ENCODE measurements around the gene TEX14. TPM values are rescaled to one million over a fixed set of nuclear protein-coding genes. Genes with fewer than 3 reads are reported as not detected.

TEX14 gene
- total and polyA plus RNA-seq, 7 donors, result 0.05 to 3.5 (median 0.11) TPM; not detected in 1

- no peaks in the 10 kb centered on the region for H3K27me3 ChIP-seq (ENCODE audit: insufficient read depth in 3 of 3, low read length in 2 of 3)
- DNase-seq, result no peak
- H3K27ac ChIP-seq, result no peak overlapping the region
- no peak overlapping the region for H3K4me3 ChIP-seq
- no peaks in the 10 kb centered on the region for H3K4me1 ChIP-seq
- no peaks in the 10 kb centered on the region for H3K36me3 ChIP-seq (ENCODE audit: insufficient read depth in 1 of 2, low read depth in 1 of 2)
- TF ChIP-seq CTCF (IDR thresholded peaks at IDR 0.05), result no peak
- no peaks in the 10 kb centered on the region for H3K9me3 ChIP-seq
- intact Hi-C loops (cut with DNase I), result loop anchor here in 1 of 2 donors (10.0 kb wide), 1 partner anchor 109 kb away; no protein-coding TSS in a partner anchor
- ATAC-seq, result no peak
- WGBS, 3 donors, result 17 to 40% (median 21%) methylated on average over 1 of the region's 1 CpG
These were observed 116.3 kb downstream of the TEX14 start for GRCh38 chr17:58575511-58575910.

- ATAC-seq, result no peak
- Histone ChIP-seq H3K36me3 (ENCODE audit: insufficient read depth in 1 of 2, low read depth in 1 of 2) (no peaks in the 10 kb centered on the region), H3K27me3 (ENCODE audit: insufficient read depth in 3 of 3, low read length in 2 of 3) (no peaks in the 10 kb centered on the region), H3K4me3 (no peak overlapping the region), H3K27ac (no peak overlapping the region), H3K4me1 (no peaks in the 10 kb centered on the region), H3K9me3 (no peaks in the 10 kb centered on the region)
- 68 to 84% (median 75%) methylated on average over 4 of the region's 4 CpGs for WGBS, 3 donors
- no peak for TF ChIP-seq CTCF (IDR thresholded peaks at IDR 0.05)
- intact Hi-C loops (cut with DNase I), result loop anchor here in 1 of 2 donors (10.0 kb wide), 1 partner anchor 111 kb away; no protein-coding TSS in a partner anchor
- no peak for DNase-seq
These were observed 117.8 kb downstream of the TEX14 start for GRCh38 chr17:58574025-58574424.

GRCh38 chr17:58572846-58573245 is 119.0 kb downstream of the TEX14 start:
- WGBS, 3 donors, result 79 to 91% (median 88%) methylated on average over 3 of the region's 3 CpGs
- Histone ChIP-seq H3K9me3 (no peaks in the 10 kb centered on the region), H3K4me1 (no peaks in the 10 kb centered on the region), H3K27ac (no peak overlapping the region), H3K36me3 (ENCODE audit: insufficient read depth in 1 of 2, low read depth in 1 of 2) (no peaks in the 10 kb centered on the region), H3K4me3 (no peak overlapping the region), H3K27me3 (ENCODE audit: insufficient read depth in 3 of 3, low read length in 2 of 3) (no peaks in the 10 kb centered on the region)
- no peak for TF ChIP-seq CTCF (IDR thresholded peaks at IDR 0.05)
- intact Hi-C loops (cut with DNase I), result loop anchor here in 1 of 2 donors (10.0 kb wide), 1 partner anchor 112 kb away; no protein-coding TSS in a partner anchor
- ATAC-seq (no peak), DNase-seq (no peak)

DNA sequence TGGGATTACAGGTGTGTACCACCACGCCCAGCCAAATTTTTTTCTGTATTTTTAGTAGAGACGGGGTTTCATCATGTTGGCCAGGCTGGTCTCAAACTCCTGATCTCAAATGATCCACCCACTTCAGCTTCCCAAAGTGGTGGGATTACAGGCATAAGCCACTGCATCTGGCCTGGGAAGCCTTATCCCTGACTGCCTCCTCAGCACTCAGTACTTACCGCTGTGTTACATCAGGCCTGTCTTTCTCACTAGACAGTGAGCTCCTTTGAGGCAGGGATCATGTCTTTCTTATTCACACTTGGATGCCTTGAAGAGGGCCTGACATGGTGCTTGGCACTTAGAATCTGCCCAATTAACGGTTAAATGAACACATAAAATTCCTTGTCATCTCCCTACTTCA is 121.1 kb downstream of the TEX14 start:
- no peak for ATAC-seq
- intact Hi-C loops (cut with DNase I), result loop anchor here in 1 of 2 donors (10.0 kb wide), 1 partner anchor 114 kb away; no protein-coding TSS in a partner anchor
- Histone ChIP-seq H3K9me3 (no peaks in the 10 kb centered on the region), H3K36me3 (ENCODE audit: insufficient read depth in 1 of 2, low read depth in 1 of 2) (no peaks in the 10 kb centered on the region), H3K27me3 (ENCODE audit: insufficient read depth in 3 of 3, low read length in 2 of 3) (no peaks in the 10 kb centered on the region), H3K4me3 (no peak overlapping the region), H3K27ac (no peak overlapping the region), H3K4me1 (no peaks in the 10 kb centered on the region)
- TF ChIP-seq CTCF (IDR thresholded peaks at IDR 0.05), result no peak
- 87 to 96% (median 93%) methylated on average over 4 of the region's 4 CpGs for WGBS, 3 donors
- DNase-seq, result no peak

- H3K36me3 ChIP-seq (ENCODE audit: insufficient read depth in 1 of 2, low read depth in 1 of 2), result no peaks in the 10 kb centered on the region
- H3K4me3 ChIP-seq, result no peak overlapping the region
- no peaks in the 10 kb centered on the region for H3K4me1 ChIP-seq
- ATAC-seq (no peak), DNase-seq (no peak)
- H3K9me3 ChIP-seq, result no peaks in the 10 kb centered on the region
- peaks cover 0 to 4% (median 0%) of the 10 kb centered on the region in 3 donors for H3K27me3 ChIP-seq (ENCODE audit: insufficient read depth in 3 of 3, low read length in 2 of 3)
- no peak overlapping the region for H3K27ac ChIP-seq
- no peak for TF ChIP-seq CTCF (IDR thresholded peaks at IDR 0.05)
- intact Hi-C loops (cut with DNase I), result no loop called here
- WGBS, 3 donors, result 81 to 95% (median 83%) methylated on average over 1 of the region's 1 CpG
These were observed 122.6 kb downstream of the TEX14 start for GRCh38 chr17:58569196-58569595.
